NB4 (cell line): ENCODE data around the gene APOL4.

Experiments
- DNase-seq: peaks from one replicate; pipeline ENCODE4 v3.0.0; 2010; ENCODE audit warnings: low read depth
- H3K4me3 ChIP-seq: one replicate; pipeline ENCODE4 v1.5.1; 2011; ENCODE audit warnings: mild to moderate bottlenecking, low read depth, low read length, moderate library complexity
- MYC ChIP-seq: IDR thresholded peaks from 2 replicates; pipeline ENCODE4 v1.6.1; 2011; ENCODE audit warnings: low read depth, low read length
- POLR2A ChIP-seq: IDR thresholded peaks from 2 replicates; pipeline ENCODE4 v1.6.1; 2011; ENCODE audit warnings: mild to moderate bottlenecking; ENCODE audit not compliant: insufficient read length; ENCODE audit errors: extremely low read depth
- TF ChIP-seq, protein P1 (sequence below): IDR thresholded peaks from one replicate; pipeline ENCODE4 v1.5.1; 2012; ENCODE audit warnings: low read depth, low read length
- TF ChIP-seq, protein P2 (sequence below): IDR thresholded peaks from 2 replicates; pipeline ENCODE4 v1.6.1; 2011; ENCODE audit warnings: low read depth, low read length

Gene APOL4

DNA sequence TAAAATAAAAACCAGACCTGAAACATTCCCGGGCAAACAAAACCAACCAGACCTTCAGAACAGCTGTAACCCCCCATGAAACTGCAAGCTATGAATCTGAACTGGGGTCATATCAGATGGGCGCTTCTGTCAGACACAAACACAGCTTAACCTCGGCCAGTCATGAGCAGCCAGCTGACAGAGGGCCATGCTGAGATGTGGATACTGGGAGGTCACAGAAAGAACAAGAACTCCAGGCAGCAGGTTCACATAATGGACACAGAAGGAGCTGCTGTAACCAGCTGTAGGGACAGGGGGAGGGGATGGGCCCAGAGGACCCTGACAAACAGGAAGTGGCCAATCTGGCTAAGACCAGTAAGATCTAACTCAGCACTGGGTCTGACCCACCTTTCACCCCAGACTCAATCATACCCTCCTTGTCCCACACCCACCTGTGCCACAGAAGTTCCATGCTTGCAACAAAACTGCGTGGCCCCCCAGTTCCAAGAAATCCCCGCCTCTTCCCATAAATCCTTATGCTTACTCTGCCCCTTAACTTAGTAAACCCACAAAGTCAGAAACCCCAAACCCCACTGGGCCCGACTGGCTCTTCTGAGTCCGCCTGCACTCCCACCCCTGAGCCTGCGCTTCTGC, 4.0 kb downstream of the APOL4 start:
- no peak overlapping the region for H3K4me3 ChIP-seq
- TF ChIP-seq, protein P1, sequence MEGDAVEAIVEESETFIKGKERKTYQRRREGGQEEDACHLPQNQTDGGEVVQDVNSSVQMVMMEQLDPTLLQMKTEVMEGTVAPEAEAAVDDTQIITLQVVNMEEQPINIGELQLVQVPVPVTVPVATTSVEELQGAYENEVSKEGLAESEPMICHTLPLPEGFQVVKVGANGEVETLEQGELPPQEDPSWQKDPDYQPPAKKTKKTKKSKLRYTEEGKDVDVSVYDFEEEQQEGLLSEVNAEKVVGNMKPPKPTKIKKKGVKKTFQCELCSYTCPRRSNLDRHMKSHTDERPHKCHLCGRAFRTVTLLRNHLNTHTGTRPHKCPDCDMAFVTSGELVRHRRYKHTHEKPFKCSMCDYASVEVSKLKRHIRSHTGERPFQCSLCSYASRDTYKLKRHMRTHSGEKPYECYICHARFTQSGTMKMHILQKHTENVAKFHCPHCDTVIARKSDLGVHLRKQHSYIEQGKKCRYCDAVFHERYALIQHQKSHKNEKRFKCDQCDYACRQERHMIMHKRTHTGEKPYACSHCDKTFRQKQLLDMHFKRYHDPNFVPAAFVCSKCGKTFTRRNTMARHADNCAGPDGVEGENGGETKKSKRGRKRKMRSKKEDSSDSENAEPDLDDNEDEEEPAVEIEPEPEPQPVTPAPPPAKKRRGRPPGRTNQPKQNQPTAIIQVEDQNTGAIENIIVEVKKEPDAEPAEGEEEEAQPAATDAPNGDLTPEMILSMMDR = no peak
- TF ChIP-seq MYC = no peak
- TF ChIP-seq, protein P2, sequence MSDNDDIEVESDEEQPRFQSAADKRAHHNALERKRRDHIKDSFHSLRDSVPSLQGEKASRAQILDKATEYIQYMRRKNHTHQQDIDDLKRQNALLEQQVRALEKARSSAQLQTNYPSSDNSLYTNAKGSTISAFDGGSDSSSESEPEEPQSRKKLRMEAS = no peak
- no peak for TF ChIP-seq POLR2A
- peak; percentile 75 for DNase-seq

GRCh38 chr22:36197065-36197440, 4.6 kb downstream of the APOL4 start:
- no peak for TF ChIP-seq POLR2A
- DNase-seq = peak; percentile 59
- H3K4me3 ChIP-seq = no peak overlapping the region

DNA sequence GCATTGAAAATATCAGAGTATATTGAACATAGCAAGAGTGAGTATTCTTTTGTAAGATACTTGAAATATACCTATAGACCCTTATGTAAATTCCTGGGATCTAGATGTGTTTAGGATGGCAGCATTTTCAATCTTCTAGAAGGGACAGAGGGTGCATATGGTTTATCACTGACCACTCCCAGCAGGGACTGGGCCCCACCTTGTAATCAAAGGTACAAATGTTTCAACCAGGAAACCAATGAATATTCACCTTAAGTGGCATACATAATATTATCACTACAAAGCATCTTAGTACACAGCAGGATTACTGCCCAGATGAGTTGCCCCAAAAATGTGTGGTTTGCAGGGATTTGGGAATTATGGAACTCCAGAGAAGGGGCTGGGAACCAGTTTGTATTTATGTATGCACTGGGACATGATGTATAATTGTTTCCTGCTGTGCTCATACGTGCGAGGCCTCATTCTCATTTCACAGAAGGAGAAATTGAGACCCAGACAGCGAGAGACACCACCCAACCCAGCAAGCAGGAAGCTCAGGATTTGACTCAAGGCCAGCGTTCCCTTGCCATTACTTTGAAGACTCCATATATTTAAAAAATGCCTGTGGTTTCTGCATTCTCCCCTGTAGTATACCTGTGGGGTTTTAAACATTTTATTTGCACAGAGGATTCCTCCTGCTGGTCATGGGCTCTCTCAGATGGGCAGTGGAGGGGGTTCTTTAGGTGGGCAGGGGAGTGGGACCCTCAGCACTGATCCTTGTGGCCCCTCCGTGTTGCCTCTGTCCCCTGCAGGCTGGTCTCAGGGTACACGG, 5.2 kb downstream of the APOL4 start:
- no peak overlapping the region for H3K4me3 ChIP-seq
- TF ChIP-seq, protein P1 = no peak
- no peak for TF ChIP-seq MYC
- no peak for TF ChIP-seq POLR2A
- TF ChIP-seq, protein P2 = no peak
- no peak for DNase-seq

GRCh38 chr22:36194971-36195370, 6.6 kb downstream of the APOL4 start:
- DNase-seq = peak; percentile 75

DNA sequence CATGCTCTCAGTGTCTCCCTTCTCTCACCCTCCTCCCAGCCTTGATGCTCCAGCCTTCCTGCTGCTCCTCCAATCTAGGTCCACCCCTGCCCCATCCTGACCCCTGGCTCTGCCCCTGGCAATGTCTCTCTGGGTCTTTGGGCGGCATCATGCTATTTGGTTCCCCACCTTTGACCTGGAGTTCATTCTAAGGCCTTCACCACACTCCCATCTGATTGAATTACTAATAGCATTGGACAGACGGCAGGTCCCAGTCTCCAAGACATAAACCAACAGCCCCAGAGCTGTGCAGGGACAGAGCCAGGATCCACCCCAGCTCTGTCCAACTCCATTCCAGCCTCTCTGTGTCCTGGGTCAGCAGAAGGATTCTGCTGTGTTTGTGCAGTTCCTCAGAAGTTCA, 7.2 kb downstream of the APOL4 start:
- DNase-seq = no peak
- TF ChIP-seq POLR2A (no peak), MYC (no peak)
- TF ChIP-seq, protein P2 = no peak
- TF ChIP-seq, protein P1 = no peak
- H3K4me3 ChIP-seq = no peak overlapping the region

More at GRCh38 chr22:36194971-36195370, 6.6 kb downstream of the APOL4 start:
- TF ChIP-seq MYC = no peak
- TF ChIP-seq, protein P1 = peak; percentile 82
- no peak overlapping the region for H3K4me3 ChIP-seq

DNA sequence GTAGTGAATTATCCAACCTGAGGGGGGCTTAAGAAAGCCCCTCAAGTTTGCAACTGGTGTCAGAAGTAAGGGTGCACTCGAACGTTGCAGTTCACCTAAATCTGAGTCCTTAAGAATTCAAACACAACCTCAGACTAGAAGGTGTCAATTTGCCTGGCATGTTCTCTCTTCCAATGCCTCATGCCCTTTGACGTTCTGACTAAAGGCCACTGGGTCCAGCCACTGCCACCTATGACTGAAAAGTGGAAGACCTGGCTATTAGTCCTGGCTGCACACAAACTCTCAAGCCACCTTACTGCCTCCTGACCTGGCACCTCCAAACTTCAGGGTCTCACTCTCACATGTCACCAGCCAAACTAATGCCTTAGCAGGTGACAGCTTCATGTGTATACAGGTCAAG, 8.0 kb downstream of the APOL4 start:
- no peak for DNase-seq
- TF ChIP-seq, protein P2 = no peak
- TF ChIP-seq, protein P1 = no peak
- TF ChIP-seq POLR2A (no peak), MYC (no peak)
- H3K4me3 ChIP-seq = no peak overlapping the region
